HepG2 (cell line): ENCODE results near the gene CAMTA1.

Source experiments
- CBX5 ChIP-seq: sonication (generic); formaldehyde crosslinking; IDR thresholded peaks from 2 replicates; pipeline ENCODE4 v1.4.0; 2020; ENCODE audit warnings: missing genetic modification reagents, borderline replicate concordance
- MLLT10 ChIP-seq: sonication (generic); formaldehyde crosslinking; IDR thresholded peaks from 2 replicates; pipeline ENCODE4 v1.4.0; 2020; ENCODE audit warnings: missing genetic modification reagents
- PRDM15 ChIP-seq: sonication (generic); formaldehyde crosslinking; IDR thresholded peaks from 2 replicates; pipeline ENCODE4 v1.4.0; 2020; ENCODE audit warnings: missing genetic modification reagents
- TCF12 ChIP-seq, 2 experiments: fragments of 450-650 bp in 1 of 2; sonication (generic) in 1 of 2; formaldehyde crosslinking in 1 of 2; IDR thresholded peaks; 2 replicates each; pipeline versions ENCODE4 v1.6.1 to v1.8.0; 2017 to 2022; ENCODE audit warnings: antibody characterized with exemption in 1 of 2, mild to moderate bottlenecking in 1 of 2, missing genetic modification reagents in 1 of 2, moderate library complexity in 1 of 2
- TEF ChIP-seq: sonication (generic); formaldehyde crosslinking; IDR thresholded peaks from 2 replicates; pipeline ENCODE4 v1.5.0; 2020; ENCODE audit warnings: missing genetic modification reagents
- ZMYM3 ChIP-seq: sonication (generic); formaldehyde crosslinking; IDR thresholded peaks from 2 replicates; pipeline ENCODE4 v1.5.1; 2020; ENCODE audit warnings: mild to moderate bottlenecking, missing genetic modification reagents
- ZNF10 ChIP-seq: sonication (generic); formaldehyde crosslinking; IDR thresholded peaks from 2 replicates; pipeline ENCODE4 v1.4.0; 2020; ENCODE audit warnings: mild to moderate bottlenecking, low read depth, missing genetic modification reagents, borderline replicate concordance

GRCh38 chr1:7676274-7676945, 891.2 kb downstream of the CAMTA1 start:
- TF ChIP-seq CBX5 (CRISPR knock-in tag) (no peak), TCF12 (IDR thresholded peaks at IDR 0.05) (no peak), TCF12 (CRISPR knock-in tag; IDR thresholded peaks at IDR 0.05) (no peak), PRDM15 (CRISPR knock-in tag) (no peak), TEF (no peak), MLLT10 (CRISPR knock-in tag) (no peak), ZMYM3 (CRISPR knock-in tag) (no peak), ZNF10 (CRISPR knock-in tag) (no peak)
